Medulla oblongata (tissue), 1 donor: ENCODE results near the gene GPRC5A.
A peak's percentile ranks its signal among the peaks of the same experiment; 100 is the strongest.
"Not testable (repeated sequence)": the region's sequence is repeated elsewhere in the genome, so short reads cannot be mapped to it uniquely, and the experiment has no call there.

Experiments used
- DNase-seq: peaks from one replicate; pipeline ENCODE4 v3.0.0-alpha.2; 2015; ENCODE audit errors: extremely low spot score

The GPRC5A gene

GRCh38 chr12:12891080-12891880, at the start of gene GPRC5A:
TSS of gene GPRC5A (plus strand) at chr12:12891562. CDS start at chr12:12908250, 16,688 bp downstream.
- DNase-seq: peak; percentile 45

- no peak for DNase-seq
These were observed 45.5 kb upstream of the GPRC5A start for GRCh38 chr12:12845794-12846243.

GRCh38 chr12:12846780-12847179, 44.6 kb upstream of the GPRC5A start:
- DNase-seq: not testable (repeated sequence)

GRCh38 chr12:12853435-12853834, 37.9 kb upstream of the GPRC5A start:
- DNase-seq: no peak

- DNase-seq: no peak
These were observed 31.7 kb upstream of the GPRC5A start for GRCh38 chr12:12859690-12860089.

GRCh38 chr12:12864243-12864642, 27.1 kb upstream of the GPRC5A start:
- DNase-seq: no peak

GRCh38 chr12:12868477-12869235, 22.7 kb upstream of the GPRC5A start:
- DNase-seq: no peak

- no peak for DNase-seq
These were observed 20.9 kb upstream of the GPRC5A start for GRCh38 chr12:12870465-12870864.

GRCh38 chr12:12871587-12872138, 19.7 kb upstream of the GPRC5A start:
- no peak for DNase-seq

GRCh38 chr12:12872139-12872933, 19.0 kb upstream of the GPRC5A start:
- no peak for DNase-seq

GRCh38 chr12:12872934-12873275, 18.5 kb upstream of the GPRC5A start:
- no peak for DNase-seq

- DNase-seq: no peak
These were observed 17.3 kb upstream of the GPRC5A start for GRCh38 chr12:12874029-12874428.

- not testable (repeated sequence) for DNase-seq
These were observed 16.1 kb upstream of the GPRC5A start for GRCh38 chr12:12875301-12875700.

- no peak for DNase-seq
These were observed 14.1 kb upstream of the GPRC5A start for GRCh38 chr12:12877153-12877768.

- DNase-seq: no peak
These were observed 13.4 kb upstream of the GPRC5A start for GRCh38 chr12:12877781-12878455.

- DNase-seq: no peak
These were observed 10.8 kb upstream of the GPRC5A start for GRCh38 chr12:12880537-12880936.

- no peak for DNase-seq
These were observed 10.0 kb upstream of the GPRC5A start for GRCh38 chr12:12881151-12881909.

GRCh38 chr12:12882288-12882687, 9.1 kb upstream of the GPRC5A start:
- DNase-seq: no peak

GRCh38 chr12:12883369-12884001, 7.9 kb upstream of the GPRC5A start:
- no peak for DNase-seq
